HG03280 (cell line): Measurements from ENCODE around the gene MCM6.

Experiments
- ATAC-seq: cut with Tn5 transposase; IDR thresholded peaks from one replicate; pipeline ENCODE4 v1.9.1; 2021; ENCODE audit warnings: mild to moderate bottlenecking, moderate library complexity; ENCODE audit not compliant: unreplicated experiment

MCM6 gene

DNA sequence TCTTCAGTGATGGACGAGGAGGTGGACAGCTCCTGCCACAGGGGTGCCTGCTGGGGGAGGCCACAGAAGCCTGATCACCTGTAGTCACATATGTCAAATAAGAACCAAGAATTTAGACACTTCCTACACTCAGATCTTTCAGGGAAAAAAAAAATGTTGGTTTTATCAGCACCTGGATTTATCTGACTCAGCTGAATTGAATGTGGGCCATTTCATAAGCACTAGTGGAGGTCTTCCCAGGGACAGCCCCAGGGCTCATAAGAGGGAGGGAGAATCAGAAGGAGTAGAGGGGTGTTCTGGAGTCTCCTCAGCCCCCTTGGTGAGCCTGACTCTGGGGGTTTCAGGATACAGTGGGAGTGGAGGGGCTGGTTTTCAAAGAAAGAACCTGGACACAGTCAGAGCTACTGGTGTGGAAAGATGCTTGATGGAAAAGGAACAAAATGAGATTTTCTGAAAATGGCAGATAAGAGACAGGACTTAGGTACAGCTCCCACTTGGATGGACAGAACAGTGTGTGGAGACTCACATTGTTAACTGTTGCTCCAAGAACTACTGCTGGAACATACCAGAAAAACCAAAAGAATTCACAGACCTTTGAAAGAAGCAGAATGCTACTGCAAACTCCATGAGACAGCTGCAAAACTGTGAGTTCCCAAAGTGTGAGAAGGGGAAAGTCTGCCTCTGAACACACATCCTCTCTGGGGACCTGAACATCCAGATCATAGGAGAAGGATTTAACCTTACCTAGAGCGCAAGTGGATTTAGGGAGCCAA, 84.6 kb downstream of the MCM6 start:
- no peak for ATAC-seq

DNA sequence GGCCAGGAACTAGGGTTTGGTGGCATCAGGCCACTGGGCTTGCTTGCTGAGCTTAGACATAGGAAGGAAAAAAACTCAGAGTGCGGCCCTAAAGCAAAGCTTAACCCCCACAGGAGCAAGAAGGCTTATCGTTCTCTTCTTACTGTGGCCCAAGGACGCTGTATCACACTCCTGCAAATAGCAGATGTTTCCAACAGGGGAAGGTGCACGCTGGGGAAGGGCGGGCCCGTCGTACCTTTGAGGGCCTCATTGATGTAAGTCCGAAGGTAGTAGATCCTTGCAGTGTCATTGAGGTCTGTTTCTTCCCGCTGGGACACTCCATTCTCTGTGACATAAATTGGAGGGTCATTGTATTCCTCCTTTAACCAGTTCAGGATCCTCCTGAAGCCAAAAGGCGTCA, 85.8 kb downstream of the MCM6 start:
- no peak for ATAC-seq
